Spleen (tissue), 11 donors: Measurements from ENCODE around the gene HYCC1. TPM values are rescaled to one million over a fixed set of nuclear protein-coding genes. Genes with fewer than 3 reads are reported as not detected.
"Not testable (repeated sequence)": the region's sequence is repeated elsewhere in the genome, so short reads cannot be mapped to it uniquely, and the experiment has no call there.

ENCODE experiments used
- DNase-seq: peaks from one replicate; pipeline ENCODE4 v3.0.0-alpha.2; 2020
- H3K27ac ChIP-seq, 8 donors: fragments of 200-600 bp; sonication (generic) in 7 of 8; 1 replicate in 4 of 8; 2 replicates in 4 of 8; pipeline versions ENCODE4 v1.5.0 to v1.8.0; 2016 to 2021; ENCODE audit warnings: inconsistent platforms in 4 of 8, mild to moderate bottlenecking in 4 of 8, moderate library complexity in 1 of 8
- H3K27me3 ChIP-seq, 7 donors: fragments of 200-600 bp; sonication (generic) in 6 of 7; replicated peaks in 1 of 7; 1 replicate in 4 of 7; 2 replicates in 3 of 7; pipeline versions ENCODE4 v1.5.0 to v1.8.0; 2016 to 2021; ENCODE audit warnings: inconsistent platforms in 3 of 7, mild to moderate bottlenecking in 1 of 7
- H3K36me3 ChIP-seq, 6 donors: fragments of 200-600 bp; sonication (generic) in 5 of 6; 1 replicate in 4 of 6; 2 replicates in 2 of 6; pipeline versions ENCODE4 v1.5.0 to v1.8.0; 2016 to 2021; ENCODE audit warnings: inconsistent platforms in 2 of 6
- H3K4me1 ChIP-seq, 6 donors: fragments of 200-600 bp; sonication (generic) in 5 of 6; 1 replicate in 3 of 6; 2 replicates in 3 of 6; pipeline versions ENCODE4 v1.5.0 to v1.8.0; 2016 to 2021; ENCODE audit warnings: inconsistent platforms in 3 of 6
- H3K4me3 ChIP-seq, 8 donors: fragments of 200-600 bp; sonication (generic) in 7 of 8; 1 replicate in 4 of 8; 2 replicates in 4 of 8; pipeline versions ENCODE4 v1.5.0 to v1.8.0; 2016 to 2021; ENCODE audit warnings: inconsistent platforms in 4 of 8, mild to moderate bottlenecking in 4 of 8, moderate library complexity in 2 of 8
- H3K9me3 ChIP-seq, 8 donors: fragments of 200-600 bp; sonication (generic) in 7 of 8; 1 replicate in 4 of 8; 2 replicates in 4 of 8; pipeline versions ENCODE4 v1.5.0 to v1.8.0; 2016 to 2021; ENCODE audit warnings: inconsistent platforms in 4 of 8
- CTCF ChIP-seq, 11 experiments: fragments of 200-600 bp in 7 of 11; fragments of 450-650 bp in 4 of 11; sonication (generic) in 4 of 11; IDR thresholded peaks in 8 of 11; conservative IDR thresholded peaks in 3 of 11; 1 replicate in 7 of 11; 2 replicates in 4 of 11; pipeline versions ENCODE4 v1.4.0 to v1.8.0; 2016 to 2021; ENCODE audit warnings: antibody characterized with exemption in 11 of 11, inconsistent platforms in 4 of 11, mild to moderate bottlenecking in 1 of 11
- POLR2A ChIP-seq, 3 donors: fragments of 450-650 bp; IDR thresholded peaks; one replicate each; pipeline ENCODE4 v1.5.1; 2017; ENCODE audit warnings: antibody characterized with exemption in 3 of 3, mild to moderate bottlenecking in 1 of 3
- POLR2AphosphoS5 ChIP-seq, 3 donors: sonication (generic); formaldehyde crosslinking; IDR thresholded peaks; one replicate each; pipeline ENCODE4 v1.5.1; 2017; ENCODE audit warnings: antibody characterized with exemption in 3 of 3
- WGBS, 5 donors: extraction: QIAGEN DNeasy Blood & Tissue Kit in 3 of 5; methylation state at CpG; one replicate each; pipeline versions ENCODE4 v1.1.5 to v1.1.7; 2013 to 2018; 5-methylcytosine and 5-hydroxymethylcytosine counted together
- intact Hi-C: fragments of 100-400 bp; cut with DNase I; formaldehyde crosslinking; loops from one replicate; pipeline ENCODE4 v1.15.0; 2023; ENCODE audit warnings: low total_unique reads
- polyA plus RNA-seq, 3 donors: library from polyadenylated mRNA; stranded (reverse); fragments of 200-250 nt; gene quantifications; one replicate each; pipeline ENCODE4 v1.2.1, GENCODE V29; 2013
- total RNA-seq, 7 donors: library from RNA; depleted of rRNA in 3 of 7; stranded (reverse); fragments of >200 nt in 3 of 7; fragmentation: NEBNext Ultra II Directional in 4 of 7; extraction: Animal tissue kit (Norgen Biotek cat#: 25700) in 4 of 7; gene quantifications; one replicate each; pipeline versions ENCODE4 v1.1.0 to v1.2.1, GENCODE V29; 2016 to 2021
- donor health status: healthy with polysubstance abuse.
- donor health status: DM: no; HTN: no; CAD: no; lungs with moderate emphysema.
- donor health status: DM: no; HTN: no; CAD: no.
- donor health status: Bipolar disorder and iron deficiency.
- donor health status: healthy.
- donor health status: DM: no; HTN: no; CAD: no.
- donor health status: DM: yes; HTN: yes; CAD: no.

HYCC1 gene
- total and polyA plus RNA-seq, 10 donors, result 4.0 to 59.0 (median 42.7) TPM

- Histone ChIP-seq H3K27me3 (no peaks in the 10 kb centered on the region), H3K36me3 (no peaks in the 10 kb centered on the region), H3K27ac (no peak overlapping the region), H3K4me1 (no peaks in the 10 kb centered on the region), H3K4me3 (no peak overlapping the region), H3K9me3 (no peaks in the 10 kb centered on the region)
- no peak for TF ChIP-seq CTCF (IDR thresholded peaks at IDR 0.05 in 8 of 11, conservative IDR thresholded peaks at IDR 0.05 in 3 of 11)
- TF ChIP-seq POLR2AphosphoS5 (IDR thresholded peaks at IDR 0.05), result no peak
- TF ChIP-seq POLR2A (IDR thresholded peaks at IDR 0.05), result no peak
- intact Hi-C loops, result no loop called here
- no peak for DNase-seq
- WGBS, 5 donors, result 86 to 94% (median 92%) methylated on average over 3 of the region's 3 CpGs
Measured at GRCh38 chr7:23044581-23044980, 30.7 kb upstream of the HYCC1 start.

GRCh38 chr7:23043441-23043840 is 29.5 kb upstream of the HYCC1 start:
- no peak for DNase-seq
- WGBS, 5 donors, result 78 to 91% (median 86%) methylated on average over 2 of the region's 2 CpGs
- intact Hi-C loops, result no loop called here
- no peaks in the 10 kb centered on the region for H3K4me1 ChIP-seq
- H3K27me3 ChIP-seq, result no peaks in the 10 kb centered on the region
- no peaks in the 10 kb centered on the region for H3K9me3 ChIP-seq
- H3K4me3 ChIP-seq, result no peak overlapping the region
- H3K27ac ChIP-seq, result no peak overlapping the region
- TF ChIP-seq POLR2AphosphoS5 (IDR thresholded peaks at IDR 0.05), result no peak
- no peak for TF ChIP-seq POLR2A (IDR thresholded peaks at IDR 0.05)
- no peak for TF ChIP-seq CTCF (IDR thresholded peaks at IDR 0.05 in 8 of 11, conservative IDR thresholded peaks at IDR 0.05 in 3 of 11)
- H3K36me3 ChIP-seq, result no peaks in the 10 kb centered on the region

- H3K4me3 ChIP-seq, H3K9me3 ChIP-seq, H3K36me3 ChIP-seq, H3K4me1 ChIP-seq, H3K27me3 ChIP-seq, H3K27ac ChIP-seq, intact Hi-C loops, DNase-seq: not testable (repeated sequence)
- WGBS, 5 donors, result 43 to 61% (median 57%) methylated on average over 2 of the region's 4 CpGs
Measured at GRCh38 chr7:23039674-23040073, 25.7 kb upstream of the HYCC1 start.

- WGBS, 5 donors, result 84 to 95% (median 88%) methylated on average over 7 to 28 of the region's 34 CpGs
- H3K9me3 ChIP-seq, intact Hi-C loops, H3K27me3 ChIP-seq, H3K4me1 ChIP-seq, H3K4me3 ChIP-seq, H3K36me3 ChIP-seq, DNase-seq, H3K27ac ChIP-seq: not testable (repeated sequence)
Measured at GRCh38 chr7:23035542-23036371, 21.8 kb upstream of the HYCC1 start.

- TF ChIP-seq CTCF (IDR thresholded peaks at IDR 0.05 in 8 of 11, conservative IDR thresholded peaks at IDR 0.05 in 3 of 11) (no peak), POLR2AphosphoS5 (IDR thresholded peaks at IDR 0.05) (no peak), POLR2A (IDR thresholded peaks at IDR 0.05) (no peak)
- no peak for DNase-seq
- Histone ChIP-seq H3K4me1 (peaks cover 0 to 25% (median 7%) of the 10 kb centered on the region in 6 donors), H3K27me3 (no peaks in the 10 kb centered on the region), H3K9me3 (no peaks in the 10 kb centered on the region), H3K4me3 (no peak overlapping the region), H3K27ac (no peak overlapping the region), H3K36me3 (no peaks in the 10 kb centered on the region)
- 86 to 96% (median 89%) methylated on average over 1 of the region's 1 CpG for WGBS, 5 donors
- intact Hi-C loops, result no loop called here
Measured at GRCh38 chr7:23027261-23027660, 13.3 kb upstream of the HYCC1 start.
